ENCODE results near the gene ZNF544.

Gene ZNF544

DNA sequence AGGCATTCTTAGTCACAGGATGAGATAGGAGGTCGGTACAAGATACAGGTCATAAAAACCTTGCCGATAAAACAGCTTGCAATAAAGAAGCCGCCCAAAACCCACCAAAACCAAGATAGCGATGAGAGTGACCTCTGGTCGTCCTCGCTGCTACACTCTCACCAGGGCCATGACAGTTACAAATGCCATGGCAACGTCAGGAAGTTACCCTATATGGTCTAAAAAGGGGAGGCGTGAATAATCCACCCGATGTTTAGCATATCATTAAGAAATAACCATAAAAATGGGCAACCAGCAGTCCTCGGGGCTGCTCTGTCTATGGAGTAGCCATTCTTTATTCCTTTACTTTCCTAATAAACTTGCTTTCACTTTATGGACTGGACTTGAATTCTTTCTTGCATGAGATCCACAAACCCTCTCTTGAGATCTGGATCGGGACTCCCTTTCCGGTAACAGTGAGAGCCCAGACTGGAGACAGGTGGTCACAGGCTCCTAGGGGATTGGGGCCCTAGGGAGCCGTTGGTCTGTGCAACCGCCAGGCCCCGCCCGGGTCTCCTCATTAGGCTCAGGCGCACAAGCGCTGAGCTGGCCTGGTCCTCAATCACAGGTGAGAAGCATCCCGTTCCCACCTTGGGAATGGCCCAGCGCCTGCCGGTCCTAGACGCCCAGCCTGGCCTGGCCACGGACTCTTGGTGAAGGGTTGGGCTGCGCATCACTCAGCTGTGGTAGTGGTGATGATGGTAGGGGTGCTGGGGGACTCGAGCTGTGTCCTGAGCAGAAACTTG, 10.9 kb upstream of the ZNF544 start:
- DNase-seq (ENCODE audit: low read depth), result no peak
- TF ChIP-seq, protein P1, sequence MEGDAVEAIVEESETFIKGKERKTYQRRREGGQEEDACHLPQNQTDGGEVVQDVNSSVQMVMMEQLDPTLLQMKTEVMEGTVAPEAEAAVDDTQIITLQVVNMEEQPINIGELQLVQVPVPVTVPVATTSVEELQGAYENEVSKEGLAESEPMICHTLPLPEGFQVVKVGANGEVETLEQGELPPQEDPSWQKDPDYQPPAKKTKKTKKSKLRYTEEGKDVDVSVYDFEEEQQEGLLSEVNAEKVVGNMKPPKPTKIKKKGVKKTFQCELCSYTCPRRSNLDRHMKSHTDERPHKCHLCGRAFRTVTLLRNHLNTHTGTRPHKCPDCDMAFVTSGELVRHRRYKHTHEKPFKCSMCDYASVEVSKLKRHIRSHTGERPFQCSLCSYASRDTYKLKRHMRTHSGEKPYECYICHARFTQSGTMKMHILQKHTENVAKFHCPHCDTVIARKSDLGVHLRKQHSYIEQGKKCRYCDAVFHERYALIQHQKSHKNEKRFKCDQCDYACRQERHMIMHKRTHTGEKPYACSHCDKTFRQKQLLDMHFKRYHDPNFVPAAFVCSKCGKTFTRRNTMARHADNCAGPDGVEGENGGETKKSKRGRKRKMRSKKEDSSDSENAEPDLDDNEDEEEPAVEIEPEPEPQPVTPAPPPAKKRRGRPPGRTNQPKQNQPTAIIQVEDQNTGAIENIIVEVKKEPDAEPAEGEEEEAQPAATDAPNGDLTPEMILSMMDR (conservative IDR thresholded peaks at IDR 0.05; ENCODE audit: low read length), result no peak
- no peak overlapping the region for H3K4me3 ChIP-seq (ENCODE audit: low read length)

DNA sequence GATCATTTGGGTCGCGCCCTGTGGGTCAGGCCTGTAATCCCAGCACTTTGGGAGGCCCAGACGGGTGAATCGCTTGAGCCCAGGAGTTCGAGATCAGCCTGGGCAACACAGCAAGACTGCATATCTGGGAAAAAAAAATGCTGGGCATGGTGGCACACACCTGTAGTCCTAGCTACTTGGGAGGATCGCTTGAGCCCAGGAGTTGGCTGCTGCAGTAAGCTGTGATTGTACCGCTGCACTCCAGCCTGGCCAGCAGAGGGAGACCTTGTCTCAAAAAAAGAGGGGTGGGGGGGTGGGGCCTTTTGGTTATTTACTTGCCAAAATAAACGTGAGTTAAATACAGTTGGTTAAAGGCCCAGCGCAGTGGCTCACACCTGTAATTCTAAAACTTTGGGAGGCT, 9.8 kb upstream of the ZNF544 start:
- DNase-seq (ENCODE audit: low read depth), result no peak
- TF ChIP-seq, protein P1 (conservative IDR thresholded peaks at IDR 0.05; ENCODE audit: low read length), result no peak
- no peak overlapping the region for H3K4me3 ChIP-seq (ENCODE audit: low read length)

DNA sequence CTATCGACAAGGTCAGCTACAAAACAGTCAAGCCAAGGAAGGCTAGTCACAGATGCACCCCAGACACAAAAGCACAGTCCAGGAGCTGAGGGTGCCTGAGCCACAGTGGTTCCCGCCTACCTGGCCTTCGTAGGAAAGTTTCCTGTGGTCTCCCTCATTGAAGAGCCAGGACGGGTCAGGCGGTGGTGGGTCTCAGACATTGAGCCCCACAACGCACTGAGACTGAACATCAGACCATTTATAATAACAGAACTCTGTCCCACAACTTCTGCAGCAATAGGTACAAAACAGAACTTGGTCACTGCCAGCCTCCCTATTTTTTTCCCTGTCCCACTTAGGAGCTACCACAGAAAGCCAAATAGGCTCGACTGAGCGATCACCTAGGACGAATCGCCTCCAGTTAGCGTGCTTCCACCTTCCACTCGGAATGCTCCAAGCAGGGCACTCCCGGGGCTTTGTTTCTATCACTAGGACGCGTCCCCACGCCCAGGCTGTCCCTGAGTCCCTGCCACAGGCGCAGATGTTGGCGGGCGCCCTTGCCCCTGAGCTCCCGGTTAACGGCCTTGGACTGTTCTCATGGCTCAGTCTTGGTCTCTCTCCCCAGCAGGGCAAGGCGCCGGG, 640 bp upstream of the ZNF544 start:
- TF ChIP-seq, protein P1 (conservative IDR thresholded peaks at IDR 0.05; ENCODE audit: low read length), result no peak
- no peak for DNase-seq (ENCODE audit: low read depth)
- H3K4me3 ChIP-seq (ENCODE audit: low read length), result peak overlapping the region; percentile 82

DNA sequence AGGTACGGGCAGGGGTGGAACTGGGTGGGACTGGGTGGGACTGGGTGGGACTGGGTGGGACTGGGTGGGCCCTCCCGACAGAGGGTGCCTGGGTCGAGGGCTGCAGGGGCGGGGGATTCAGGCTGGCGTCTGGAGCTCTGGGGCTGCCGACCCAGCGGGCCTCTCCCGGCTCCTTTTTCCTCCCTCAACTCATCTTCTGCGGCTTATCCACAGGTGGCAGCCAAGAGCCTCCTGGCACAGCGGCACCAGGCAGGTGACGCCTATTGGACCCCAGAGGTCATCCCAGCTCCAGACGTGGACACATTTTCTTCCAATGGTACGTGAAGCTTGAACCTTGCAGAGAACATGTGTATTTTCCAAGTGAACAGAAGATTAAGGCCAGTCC, 533 bp downstream of the ZNF544 start:
- TF ChIP-seq, protein P1 (conservative IDR thresholded peaks at IDR 0.05; ENCODE audit: low read length), result peak; percentile 14; the same call in 1 of the 2 replicates

DNA sequence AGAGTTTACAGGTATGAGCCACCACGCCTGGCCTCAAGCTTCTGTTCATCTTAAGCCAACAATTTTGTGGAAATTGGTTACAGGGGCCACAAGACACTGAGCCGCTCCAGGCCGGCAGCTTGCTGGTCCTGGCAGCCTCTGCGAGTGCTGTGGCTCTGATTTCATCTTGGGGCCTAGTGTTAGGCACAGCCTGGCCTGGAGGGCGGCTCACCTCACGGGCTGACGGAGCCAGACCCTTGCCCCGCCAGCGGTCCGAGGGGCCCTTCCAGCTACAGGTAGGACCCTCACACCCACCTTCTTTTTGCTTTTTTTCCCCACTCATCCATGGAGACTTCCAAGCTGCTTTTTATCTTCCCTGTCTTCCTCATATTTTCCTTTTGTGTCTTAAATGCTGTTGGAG, 8.6 kb downstream of the ZNF544 start:
- TF ChIP-seq, protein P1 (conservative IDR thresholded peaks at IDR 0.05; ENCODE audit: low read length), result no peak
- H3K4me3 ChIP-seq (ENCODE audit: low read length), result no peak overlapping the region

More for the DNA sequence above, 533 bp downstream of the ZNF544 start:
- DNase-seq (ENCODE audit: low read depth), result no peak
- peak overlapping the region; percentile 82 for H3K4me3 ChIP-seq (ENCODE audit: low read length)

DNA sequence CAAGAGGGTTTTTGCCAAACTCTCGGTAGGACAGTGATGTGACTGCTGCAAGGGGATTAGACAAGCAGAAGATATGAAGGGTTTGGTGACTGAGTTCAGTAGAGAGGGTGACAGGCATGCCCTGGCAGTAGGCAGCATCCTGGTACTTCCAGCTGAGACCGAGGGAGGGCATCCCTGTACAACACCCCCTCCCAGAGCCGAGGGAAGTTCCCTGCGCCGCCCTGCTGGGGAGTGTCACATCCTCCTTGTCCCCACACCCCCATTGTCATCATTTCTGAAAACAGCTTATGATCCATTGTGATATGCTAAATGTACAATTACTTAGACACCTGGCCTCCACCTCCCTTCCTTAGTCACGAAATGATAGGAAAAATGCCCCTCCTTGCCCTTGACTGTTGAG, 14.6 kb downstream of the ZNF544 start:
- TF ChIP-seq, protein P1 (conservative IDR thresholded peaks at IDR 0.05; ENCODE audit: low read length), result no peak
- no peak overlapping the region for H3K4me3 ChIP-seq (ENCODE audit: low read length)
- DNase-seq (ENCODE audit: low read depth), result no peak

More for the DNA sequence above, 8.6 kb downstream of the ZNF544 start:
- no peak for DNase-seq (ENCODE audit: low read depth)

DNA sequence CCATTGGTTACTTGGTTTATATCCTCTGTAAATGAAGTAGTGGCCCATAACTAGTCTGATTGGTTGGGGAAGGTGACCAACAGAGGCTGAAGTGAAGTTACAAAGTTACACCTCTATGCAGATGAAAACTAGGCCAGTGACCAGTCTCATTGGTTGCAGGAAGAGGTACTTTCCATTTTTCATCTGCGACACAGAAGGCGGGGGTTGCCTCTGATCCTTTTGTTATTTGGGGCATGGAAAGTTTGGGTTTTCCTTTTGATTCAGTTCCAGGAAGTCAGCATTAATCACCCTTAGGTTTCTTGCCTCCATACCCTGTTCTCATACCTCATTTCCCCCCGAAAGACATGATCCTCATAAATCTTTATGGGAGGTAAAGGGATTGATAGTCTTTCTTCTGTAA, 20.2 kb downstream of the ZNF544 start:
- H3K4me3 ChIP-seq (ENCODE audit: low read length), result no peak overlapping the region
- TF ChIP-seq, protein P1 (conservative IDR thresholded peaks at IDR 0.05; ENCODE audit: low read length), result no peak
- no peak for DNase-seq (ENCODE audit: low read depth)
